ENCODE results near the gene WDSUB1.

- no peak for TF ChIP-seq SIN3A (IDR thresholded peaks at IDR 0.05; ENCODE audit: borderline replicate concordance in 2 of 2, control insufficient read depth in 1 of 2, low read depth in 2 of 2, low read length in 2 of 2)
- no peak for TF ChIP-seq MAZ (CRISPR knock-in tag; conservative IDR thresholded peaks at IDR 0.05 in 1 of 2, IDR thresholded peaks at IDR 0.05 in 1 of 2)
Observed at GRCh38 chr2:159219394-159219998, 67.0 kb downstream of the WDSUB1 start.

Data from K562 (cell line).